Measurements from ENCODE around the gene ASTN2. TPM values are rescaled to one million over a fixed set of nuclear protein-coding genes. Genes with fewer than 3 reads are reported as not detected.

ASTN2 gene
- polyA plus RNA-seq, 3 donors, result 15.1 to 17.1 (median 15.6) TPM

GRCh38 chr9:117414220-117414905 is 494 bp downstream of the ASTN2 start:
- no peak for DNase-seq (ENCODE audit: low read depth in 3 of 3, low spot score in 2 of 3)

GRCh38 chr9:117413346-117414219 is 1.3 kb downstream of the ASTN2 start:
- DNase-seq (ENCODE audit: low read depth in 3 of 3, low spot score in 2 of 3), result no peak

GRCh38 chr9:117412841-117413240 is 2.0 kb downstream of the ASTN2 start:
- no peak for DNase-seq (ENCODE audit: low read depth in 3 of 3, low spot score in 2 of 3)

GRCh38 chr9:117412006-117412715 is 2.7 kb downstream of the ASTN2 start:
- DNase-seq (ENCODE audit: low read depth in 3 of 3, low spot score in 2 of 3), result no peak

GRCh38 chr9:117411547-117411946 is 3.3 kb downstream of the ASTN2 start:
- no peak for DNase-seq (ENCODE audit: low read depth in 3 of 3, low spot score in 2 of 3)

GRCh38 chr9:117409321-117409720 is 5.5 kb downstream of the ASTN2 start:
- no peak for DNase-seq (ENCODE audit: low read depth in 3 of 3, low spot score in 2 of 3)

- DNase-seq (ENCODE audit: low read depth in 3 of 3, low spot score in 2 of 3), result no peak
Measured at GRCh38 chr9:117407436-117408022, 7.3 kb downstream of the ASTN2 start.

GRCh38 chr9:117405950-117406705 is 8.7 kb downstream of the ASTN2 start:
- no peak for DNase-seq (ENCODE audit: low read depth in 3 of 3, low spot score in 2 of 3)

GRCh38 chr9:117403848-117404247 is 11.0 kb downstream of the ASTN2 start:
- DNase-seq (ENCODE audit: low read depth in 3 of 3, low spot score in 2 of 3), result no peak

- DNase-seq (ENCODE audit: low read depth in 3 of 3, low spot score in 2 of 3), result no peak
Measured at GRCh38 chr9:117403403-117403811, 11.4 kb downstream of the ASTN2 start.

- DNase-seq (ENCODE audit: low read depth in 3 of 3, low spot score in 2 of 3), result no peak
Measured at GRCh38 chr9:117400171-117400570, 14.7 kb downstream of the ASTN2 start.

GRCh38 chr9:117395151-117395650 is 19.7 kb downstream of the ASTN2 start:
- no peak for DNase-seq (ENCODE audit: low read depth in 3 of 3, low spot score in 2 of 3)

GRCh38 chr9:117394655-117395054 is 20.2 kb downstream of the ASTN2 start:
- DNase-seq (ENCODE audit: low read depth in 3 of 3, low spot score in 2 of 3), result no peak

- DNase-seq (ENCODE audit: low read depth in 3 of 3, low spot score in 2 of 3), result no peak
Measured at GRCh38 chr9:117392992-117393391, 21.9 kb downstream of the ASTN2 start.

- DNase-seq (ENCODE audit: low read depth in 3 of 3, low spot score in 2 of 3), result no peak
Measured at GRCh38 chr9:117387422-117387821, 27.4 kb downstream of the ASTN2 start.

GRCh38 chr9:117379341-117379740 is 35.5 kb downstream of the ASTN2 start:
- DNase-seq (ENCODE audit: low read depth in 3 of 3, low spot score in 2 of 3), result no peak

GRCh38 chr9:117377046-117377445 is 37.8 kb downstream of the ASTN2 start:
- no peak for DNase-seq (ENCODE audit: low read depth in 3 of 3, low spot score in 2 of 3)

GRCh38 chr9:117375956-117376355 is 38.9 kb downstream of the ASTN2 start:
- DNase-seq (ENCODE audit: low read depth in 3 of 3, low spot score in 2 of 3), result no peak

- no peak for DNase-seq (ENCODE audit: low read depth in 3 of 3, low spot score in 2 of 3)
Measured at GRCh38 chr9:117374076-117374725, 40.7 kb downstream of the ASTN2 start.
